ENCODE data around the gene SCN1A. TPM values are rescaled to one million over a fixed set of nuclear protein-coding genes. Genes with fewer than 3 reads are reported as not detected.

Gene SCN1A
- total RNA-seq, 1 experiment from 2014 or later: not detected

DNA sequence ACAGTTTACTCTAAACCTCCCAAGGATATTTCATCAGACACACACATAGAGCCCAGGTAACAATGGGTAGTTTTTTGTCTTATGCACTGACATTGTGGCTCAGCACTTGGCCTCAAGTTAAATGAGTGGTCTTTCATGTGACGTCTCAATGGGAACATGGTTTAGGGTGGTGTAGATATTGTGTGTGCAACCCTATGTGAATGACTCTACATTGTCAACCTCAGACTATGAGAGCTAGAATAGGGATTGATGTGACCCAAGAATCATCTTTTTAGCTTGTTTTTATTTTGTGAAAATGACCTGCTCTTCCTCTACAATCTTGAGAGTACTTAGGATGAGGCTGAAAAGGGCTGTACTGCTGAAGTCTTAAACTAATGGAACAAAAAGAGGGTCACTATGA lies 86.2 kb downstream of the SCN1A start:
- H3K9me3 ChIP-seq (ENCODE audit: control insufficient read depth, insufficient read depth, low read depth, low read length): no peaks in the 10 kb centered on the region
- ChIA-PET POLR2A (no interaction called here), CTCF (no interaction called here)
- no peaks in the 10 kb centered on the region for H3K4me1 ChIP-seq (ENCODE audit: control insufficient read depth, insufficient read depth, low read length)
- in situ Hi-C loops (cut with HindIII; ENCODE audit: low pct_unique_long_range_greater_than_20kb, low sequenced_read_pairs): no loop called here
- H3K4me3 ChIP-seq (ENCODE audit: low read depth in 2 of 2, low read length in 2 of 2): no peak overlapping the region
- no peak overlapping the region for H3K27ac ChIP-seq (ENCODE audit: low read length)
- ATAC-seq (no peak), DNase-seq (ENCODE audit: low read depth, low spot score) (no peak)
- no peaks in the 10 kb centered on the region for H3K36me3 ChIP-seq (ENCODE audit: control insufficient read depth, insufficient read depth, low read length)
- TF ChIP-seq REST (IDR thresholded peaks at IDR 0.05; ENCODE audit: insufficient read depth in 1 of 2, low read depth in 2 of 2, low read length in 1 of 2) (no peak), TCF7L2 (IDR thresholded peaks at IDR 0.05; ENCODE audit: low read depth, low read length) (no peak), CTCF (IDR thresholded peaks at IDR 0.05) (no peak), SIN3A (IDR thresholded peaks at IDR 0.05; ENCODE audit: borderline replicate concordance, insufficient read depth, low read depth, low read length) (no peak), POLR2AphosphoS5 (IDR thresholded peaks at IDR 0.05; ENCODE audit: low read depth, low read length) (no peak)
- intact Hi-C loops (cut with micrococcal nuclease; ENCODE audit: unreplicated experiment): no loop called here
- BruUV-seq (replicated peaks): no TSS peak
- H3K27me3 ChIP-seq (ENCODE audit: control insufficient read depth, insufficient read depth, low read length): no peaks in the 10 kb centered on the region

DNA sequence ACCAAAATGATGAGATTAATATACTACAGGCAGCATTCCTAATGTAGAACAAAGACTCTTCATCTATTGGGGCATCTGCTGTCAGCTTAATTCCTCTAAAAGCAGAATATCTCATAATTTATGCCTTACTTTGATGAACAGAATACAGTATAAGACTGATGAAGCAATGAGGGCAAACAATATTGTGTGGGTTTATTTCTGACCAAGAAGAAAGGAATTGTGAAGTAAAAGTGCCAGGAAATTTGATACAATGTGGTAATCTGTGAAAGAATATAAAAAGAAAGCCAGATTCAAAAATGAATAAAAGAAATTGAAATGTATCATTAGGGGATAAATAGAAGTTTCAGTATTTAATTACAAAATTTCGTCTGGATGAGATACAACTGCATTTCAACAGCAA lies 95.5 kb downstream of the SCN1A start:
- ChIA-PET CTCF (no interaction called here), POLR2A (interaction anchor here (0.6 kb wide), 1 partner anchor 829 kb away, joined by 3 read pairs; no protein-coding TSS in a partner anchor)
- in situ Hi-C loops (cut with HindIII; ENCODE audit: low pct_unique_long_range_greater_than_20kb, low sequenced_read_pairs): no loop called here
- no peaks in the 10 kb centered on the region for H3K9me3 ChIP-seq (ENCODE audit: control insufficient read depth, insufficient read depth, low read depth, low read length)
- no peak overlapping the region for H3K4me3 ChIP-seq (ENCODE audit: low read depth in 2 of 2, low read length in 2 of 2)
- no peaks in the 10 kb centered on the region for H3K36me3 ChIP-seq (ENCODE audit: control insufficient read depth, insufficient read depth, low read length)
- H3K4me1 ChIP-seq (ENCODE audit: control insufficient read depth, insufficient read depth, low read length): no peaks in the 10 kb centered on the region
- intact Hi-C loops (cut with micrococcal nuclease; ENCODE audit: unreplicated experiment): no loop called here
- TF ChIP-seq REST (IDR thresholded peaks at IDR 0.05; ENCODE audit: insufficient read depth in 1 of 2, low read depth in 2 of 2, low read length in 1 of 2) (no peak), SIN3A (IDR thresholded peaks at IDR 0.05; ENCODE audit: borderline replicate concordance, insufficient read depth, low read depth, low read length) (no peak), CTCF (IDR thresholded peaks at IDR 0.05) (no peak), TCF7L2 (IDR thresholded peaks at IDR 0.05; ENCODE audit: low read depth, low read length) (no peak), POLR2AphosphoS5 (IDR thresholded peaks at IDR 0.05; ENCODE audit: low read depth, low read length) (no peak)
- BruUV-seq (replicated peaks): no TSS peak
- no peak overlapping the region for H3K27ac ChIP-seq (ENCODE audit: low read length)
- no peak for ATAC-seq
- no peaks in the 10 kb centered on the region for H3K27me3 ChIP-seq (ENCODE audit: control insufficient read depth, insufficient read depth, low read length)
- no peak for DNase-seq (ENCODE audit: low read depth, low spot score)
